Endometrial microvascular endothelial cells (primary cell): ENCODE results near the gene COPZ1. TPM values are rescaled to one million over a fixed set of nuclear protein-coding genes. Genes with fewer than 3 reads are reported as not detected.
"Not testable (repeated sequence)": the region's sequence is repeated elsewhere in the genome, so short reads cannot be mapped to it uniquely, and the experiment has no call there.

Experiments used
- in situ Hi-C: cut with HindIII; loops from 2 replicates; pipeline ENCODE4 v1.10.0; 2017; ENCODE audit warnings: low sequenced_read_pairs, low pct_unique_long_range_greater_than_20kb; ENCODE audit errors: inconsistent ontology term
- total RNA-seq: library from RNA; depleted of rRNA; stranded (reverse); fragments of >200 nt; gene quantifications from one replicate; pipeline ENCODE4 v1.2.3, GENCODE V29; 2015; ENCODE audit errors: inconsistent ontology term

The COPZ1 gene, protein sequence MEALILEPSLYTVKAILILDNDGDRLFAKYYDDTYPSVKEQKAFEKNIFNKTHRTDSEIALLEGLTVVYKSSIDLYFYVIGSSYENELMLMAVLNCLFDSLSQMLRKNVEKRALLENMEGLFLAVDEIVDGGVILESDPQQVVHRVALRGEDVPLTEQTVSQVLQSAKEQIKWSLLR
- 178 TPM for total RNA-seq

DNA sequence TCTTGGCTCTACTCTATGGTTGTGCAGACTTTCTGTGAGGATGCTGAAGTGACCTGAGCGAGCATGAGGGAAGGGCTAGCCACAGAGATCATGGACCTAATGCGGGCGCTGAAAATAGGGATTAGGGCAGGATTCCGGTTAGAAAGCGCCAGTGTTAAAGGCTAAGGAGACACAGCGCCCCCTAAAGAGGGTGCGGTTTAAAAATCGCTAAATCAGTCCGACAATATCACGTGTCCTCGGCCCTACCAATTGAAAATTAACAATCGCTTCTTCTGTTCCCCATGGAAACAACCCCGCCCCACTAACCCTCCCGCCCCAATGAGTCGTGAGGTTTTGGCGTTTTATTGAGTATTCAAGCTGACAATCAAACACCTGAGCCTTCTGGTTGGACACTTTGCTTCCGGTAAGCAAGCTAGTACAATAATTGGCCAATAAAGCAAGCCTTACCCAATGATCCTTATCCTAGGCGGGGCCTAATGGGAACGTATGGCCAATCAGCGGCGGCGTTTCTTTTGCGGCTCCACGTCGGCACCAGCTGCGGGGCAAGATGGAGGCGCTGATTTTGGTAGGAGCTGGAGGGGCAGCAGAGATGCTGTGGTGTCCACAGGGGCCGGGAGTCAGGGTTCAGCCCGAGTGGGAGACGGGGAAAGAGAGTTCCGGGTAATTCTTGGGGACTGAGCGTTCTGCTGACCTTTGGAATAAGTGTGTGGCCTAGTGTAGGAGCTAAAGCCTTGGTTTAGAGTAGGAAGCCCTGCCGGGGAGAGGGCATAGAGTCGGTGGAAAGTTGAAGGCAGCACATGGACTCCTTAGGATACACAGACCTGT, at the start of gene COPZ1:
Gene COPZ1, plus strand, starts transcription at position 515 of the 825 bp plus-strand sequence. Its CDS starts 33 bp downstream, at position 548.
- in situ Hi-C loops, result no loop called here

DNA sequence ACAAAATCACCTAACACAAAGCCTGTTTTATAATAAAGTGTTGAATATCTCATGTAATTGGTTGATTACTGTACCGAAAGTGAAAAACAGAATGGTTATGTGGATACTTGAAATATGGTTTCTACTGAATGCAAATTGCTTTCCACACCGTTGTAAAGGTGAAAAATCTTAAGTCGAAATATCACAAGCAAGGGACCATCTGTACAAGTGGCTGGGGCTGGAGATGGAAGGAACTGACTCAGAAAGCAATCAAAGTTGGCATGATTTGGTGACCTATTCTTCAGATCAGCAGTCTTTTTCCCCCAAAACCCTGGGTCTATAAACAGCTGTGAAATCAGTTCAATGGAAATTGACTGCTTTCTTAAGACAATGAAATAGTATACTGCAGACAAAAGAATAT, 48.6 kb upstream of the COPZ1 start:
- in situ Hi-C loops, result no loop called here

DNA sequence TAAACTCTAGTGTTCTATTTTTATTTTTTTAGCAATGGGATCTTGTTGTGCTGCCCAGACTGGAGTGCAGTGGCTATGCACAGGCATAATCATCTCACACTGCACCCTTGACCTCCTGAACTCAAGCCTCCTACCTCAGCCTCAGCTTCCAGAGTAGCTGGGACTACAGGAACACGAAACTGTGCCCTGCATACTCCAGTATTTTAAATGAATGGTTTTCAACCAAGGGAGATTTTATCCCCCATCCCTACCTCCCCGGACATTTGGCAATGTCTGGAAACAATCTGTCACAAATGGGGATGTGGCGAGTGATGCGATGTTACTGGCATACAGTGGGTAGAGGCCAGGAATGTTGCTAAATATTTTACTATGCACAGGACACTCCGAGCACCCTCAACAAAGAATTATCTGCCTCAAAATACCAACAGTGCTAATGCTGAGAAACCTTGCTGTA, 47.1 kb upstream of the COPZ1 start:
- in situ Hi-C loops, result no loop called here

DNA sequence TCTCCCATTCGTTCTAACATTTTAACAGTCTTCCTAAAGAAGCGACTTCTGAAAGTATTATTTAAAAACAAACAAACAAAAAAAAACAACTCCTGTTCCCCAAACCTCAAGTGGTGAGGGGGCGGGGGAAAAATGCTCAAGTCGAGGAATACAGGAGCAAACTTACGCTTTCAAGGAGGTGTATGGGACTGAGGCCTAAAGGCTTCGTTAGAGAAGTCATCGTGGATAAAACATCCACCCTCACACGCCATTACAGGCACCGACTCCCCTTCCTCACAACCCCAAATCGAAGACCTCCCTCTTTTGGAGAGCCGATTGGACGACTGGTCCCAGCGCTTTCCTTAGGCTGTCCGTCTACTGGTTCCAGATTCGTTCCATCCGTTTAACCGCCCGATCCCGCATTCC, 45.7 kb upstream of the COPZ1 start:
- in situ Hi-C loops, result no loop called here

DNA sequence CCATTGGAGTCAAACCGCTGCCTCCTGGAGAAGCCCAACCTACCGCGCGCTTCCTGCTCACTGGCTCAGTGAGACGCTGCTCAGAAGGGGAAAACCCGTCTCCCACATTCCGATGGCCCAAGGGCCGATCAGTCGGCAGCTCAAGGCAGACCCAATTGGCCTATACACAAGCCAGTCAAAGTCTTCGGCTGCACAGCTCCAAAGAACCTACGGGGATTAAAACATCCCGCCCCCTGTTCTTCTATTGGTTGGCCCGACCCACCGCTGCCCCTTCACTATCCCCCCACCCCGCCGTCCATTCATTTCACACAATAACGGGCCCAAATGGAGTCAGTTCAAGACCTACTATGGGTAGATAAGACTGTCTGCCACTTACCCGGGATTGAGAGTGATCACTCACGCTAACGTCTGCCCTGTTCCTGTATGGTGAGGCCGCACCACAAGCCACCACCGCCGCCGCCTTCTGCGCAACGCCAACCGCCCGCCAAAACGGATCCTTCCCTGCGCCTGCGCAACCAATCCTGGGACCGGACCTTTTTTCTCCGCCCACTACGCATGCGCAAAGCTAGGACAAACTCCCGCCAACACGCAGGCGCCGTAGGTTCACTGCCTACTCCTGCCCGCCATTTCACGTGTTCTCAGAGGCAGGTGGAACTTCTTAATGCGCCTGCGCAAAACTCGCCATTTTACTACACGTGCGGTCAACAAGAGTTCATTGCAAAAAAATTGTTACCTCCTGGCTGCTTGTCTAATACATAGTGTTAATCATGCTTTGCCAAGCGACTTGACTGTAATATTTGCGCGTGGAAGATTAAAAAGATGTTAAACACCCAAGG, 45.1 kb upstream of the COPZ1 start, which contains the start of gene CBX5:
Gene CBX5, minus strand, starts transcription at position 491 of the 836 bp plus-strand sequence. CDS start 22,472 bp downstream, outside the sequence.
- in situ Hi-C loops, result no loop called here

DNA sequence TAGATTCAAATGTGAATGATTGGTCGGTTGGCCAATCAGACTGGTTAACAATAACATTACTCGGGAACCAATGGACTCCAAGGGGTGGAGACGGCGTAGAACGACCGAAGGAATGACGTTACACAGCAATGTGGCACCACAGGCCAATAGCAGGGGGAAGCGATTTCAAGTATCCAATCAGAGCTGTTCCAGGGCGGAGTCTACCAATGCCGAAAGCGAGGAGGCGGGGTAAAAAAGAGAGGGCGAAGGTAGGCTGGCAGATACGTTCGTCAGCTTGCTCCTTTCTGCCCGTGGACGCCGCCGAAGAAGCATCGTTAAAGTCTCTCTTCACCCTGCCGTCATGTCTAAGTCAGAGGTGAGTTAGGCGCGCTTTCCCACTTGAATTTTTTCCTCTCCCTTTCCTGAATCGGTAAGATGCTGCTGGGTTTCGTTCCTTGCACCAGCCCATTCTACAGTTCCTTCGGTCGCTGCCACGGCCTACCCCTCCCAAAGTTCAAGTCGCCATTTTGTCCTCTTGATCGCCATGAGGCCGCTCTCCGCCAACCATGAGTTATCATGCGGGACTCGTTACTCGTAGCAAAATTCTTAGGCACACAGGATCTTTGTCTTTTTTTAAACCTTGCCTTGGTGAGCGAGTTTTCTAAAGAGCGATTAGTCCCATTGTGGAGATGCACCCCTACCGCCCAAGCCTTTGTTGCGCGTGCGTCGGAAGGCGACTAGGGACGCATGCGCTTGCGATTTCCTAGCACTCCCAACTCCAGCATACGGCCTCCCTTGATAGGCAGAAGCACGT, 44.3 kb upstream of the COPZ1 start, which contains the start of gene HNRNPA1:
Gene HNRNPA1, plus strand, starts transcription at position 259 of the 793 bp plus-strand sequence. Its CDS starts 82 bp downstream, at position 341.
- in situ Hi-C loops, result no loop called here

DNA sequence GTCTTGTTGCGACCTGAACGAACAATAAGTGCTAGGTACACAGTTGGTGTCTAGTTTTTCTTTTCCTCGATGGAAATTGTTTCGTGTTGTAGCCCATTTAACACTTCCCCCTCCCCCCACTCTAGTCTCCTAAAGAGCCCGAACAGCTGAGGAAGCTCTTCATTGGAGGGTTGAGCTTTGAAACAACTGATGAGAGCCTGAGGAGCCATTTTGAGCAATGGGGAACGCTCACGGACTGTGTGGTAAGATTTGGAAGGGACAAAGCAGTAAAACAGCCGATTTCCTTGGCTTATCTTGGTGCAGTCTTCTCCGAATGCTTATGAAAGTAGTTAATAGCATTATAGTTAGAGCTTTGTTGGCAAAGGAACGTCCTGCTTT, 43.7 kb upstream of the COPZ1 start:
- in situ Hi-C loops, result not testable (repeated sequence)

DNA sequence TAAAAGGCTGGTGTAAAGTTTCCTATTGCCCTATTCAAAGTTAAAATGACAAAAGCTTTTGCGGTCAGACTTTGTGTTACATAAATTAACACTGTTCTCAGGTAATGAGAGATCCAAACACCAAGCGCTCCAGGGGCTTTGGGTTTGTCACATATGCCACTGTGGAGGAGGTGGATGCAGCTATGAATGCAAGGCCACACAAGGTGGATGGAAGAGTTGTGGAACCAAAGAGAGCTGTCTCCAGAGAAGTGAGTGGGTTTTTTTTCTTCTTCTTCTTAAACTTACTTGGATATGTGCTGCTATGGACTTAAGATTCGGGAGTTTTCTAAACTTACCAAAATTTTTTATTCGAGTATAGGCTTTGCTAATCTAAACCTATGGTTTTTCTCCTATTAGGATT, 43.2 kb upstream of the COPZ1 start:
- in situ Hi-C loops, result not testable (repeated sequence)

DNA sequence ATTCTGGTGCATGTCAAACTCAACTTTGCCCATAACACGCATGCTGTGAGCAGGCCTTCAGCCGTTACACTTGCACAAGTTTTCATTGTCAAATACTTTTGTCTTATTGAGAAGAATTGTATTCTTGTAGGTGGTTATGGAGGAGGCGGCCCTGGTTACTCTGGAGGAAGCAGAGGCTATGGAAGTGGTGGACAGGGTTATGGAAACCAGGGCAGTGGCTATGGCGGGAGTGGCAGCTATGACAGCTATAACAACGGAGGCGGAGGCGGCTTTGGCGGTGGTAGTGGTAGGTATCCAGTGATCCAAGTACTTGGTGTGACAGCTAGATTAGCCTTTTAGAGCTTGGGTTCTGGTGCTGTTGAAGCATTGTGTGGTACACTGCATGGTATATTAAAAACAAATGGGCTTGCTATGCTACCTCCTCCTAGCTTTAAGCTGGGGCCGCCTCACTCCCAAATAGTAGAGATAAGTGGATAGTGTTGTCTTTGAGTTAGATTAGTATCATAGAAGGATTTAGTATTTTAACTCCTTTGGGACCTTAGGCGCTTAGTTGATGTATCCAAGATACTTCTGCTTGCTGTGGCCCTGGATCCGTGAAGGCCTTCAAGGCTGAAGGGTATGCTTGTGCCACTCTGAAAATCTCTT, 41.9 kb upstream of the COPZ1 start:
- in situ Hi-C loops, result no loop called here

DNA sequence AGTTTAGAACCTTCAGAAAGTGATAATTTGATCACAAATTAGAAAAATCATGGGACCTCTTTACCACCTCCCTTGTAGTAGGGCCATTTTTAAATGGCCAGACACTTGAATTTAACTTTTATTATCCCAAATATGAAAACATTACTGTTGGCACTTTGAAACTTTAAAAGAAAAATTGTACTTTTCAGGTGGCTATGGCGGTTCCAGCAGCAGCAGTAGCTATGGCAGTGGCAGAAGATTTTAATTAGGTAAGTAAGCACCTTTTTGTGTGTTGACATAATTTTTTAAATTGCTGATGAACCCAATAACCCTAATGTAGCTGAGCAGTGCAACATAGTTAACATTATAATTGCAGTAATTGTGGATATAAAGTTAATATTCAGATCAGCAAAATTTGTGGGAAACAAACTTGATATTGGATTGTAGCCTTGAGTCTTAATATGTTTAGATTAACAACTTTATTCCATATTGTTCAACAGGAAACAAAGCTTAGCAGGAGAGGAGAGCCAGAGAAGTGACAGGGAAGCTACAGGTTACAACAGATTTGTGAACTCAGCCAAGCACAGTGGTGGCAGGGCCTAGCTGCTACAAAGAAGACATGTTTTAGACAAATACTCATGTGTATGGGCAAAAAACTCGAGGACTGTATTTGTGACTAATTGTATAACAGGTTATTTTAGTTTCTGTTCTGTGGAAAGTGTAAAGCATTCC, 40.7 kb upstream of the COPZ1 start:
- in situ Hi-C loops, result not testable (repeated sequence)

DNA sequence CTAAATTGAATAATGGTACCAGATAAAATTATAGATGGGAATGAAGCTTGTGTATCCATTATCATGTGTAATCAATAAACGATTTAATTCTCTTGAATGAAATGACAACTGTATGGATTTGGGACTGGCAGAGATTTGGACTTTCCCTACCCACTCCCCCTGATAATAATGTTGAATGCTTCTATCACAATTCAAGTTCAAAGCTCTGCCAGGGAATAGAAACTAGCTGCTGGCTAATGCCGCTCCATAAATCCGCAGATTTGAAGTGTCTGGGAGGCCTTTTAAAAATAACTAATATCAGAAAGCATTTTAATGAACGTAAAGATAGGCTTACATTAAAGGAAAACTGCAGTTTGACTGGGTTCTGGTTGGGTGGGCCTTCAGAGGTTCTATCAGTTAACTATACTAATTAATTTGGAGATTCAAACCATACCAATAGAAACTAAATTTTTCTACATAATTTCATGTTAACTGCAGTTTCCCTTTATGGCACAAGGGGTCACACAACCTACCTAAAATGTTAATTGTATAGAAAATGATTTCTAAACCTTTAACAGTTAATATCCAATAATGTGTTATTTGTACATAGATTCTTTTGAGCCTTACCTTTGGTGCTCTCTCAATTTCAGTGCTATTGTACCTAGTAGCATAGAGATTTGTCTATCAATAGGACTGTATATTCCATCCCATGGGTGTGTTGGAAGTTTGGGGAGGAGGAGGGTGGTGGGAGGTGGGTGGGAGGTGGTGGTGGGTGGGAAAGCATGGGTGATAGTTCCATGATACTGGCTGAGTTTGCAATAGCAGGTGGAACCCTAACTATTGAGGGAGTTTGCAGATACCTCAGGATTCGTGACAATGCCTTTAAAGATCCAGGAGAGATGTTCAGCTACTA, 39.5 kb upstream of the COPZ1 start:
- in situ Hi-C loops, result no loop called here

DNA sequence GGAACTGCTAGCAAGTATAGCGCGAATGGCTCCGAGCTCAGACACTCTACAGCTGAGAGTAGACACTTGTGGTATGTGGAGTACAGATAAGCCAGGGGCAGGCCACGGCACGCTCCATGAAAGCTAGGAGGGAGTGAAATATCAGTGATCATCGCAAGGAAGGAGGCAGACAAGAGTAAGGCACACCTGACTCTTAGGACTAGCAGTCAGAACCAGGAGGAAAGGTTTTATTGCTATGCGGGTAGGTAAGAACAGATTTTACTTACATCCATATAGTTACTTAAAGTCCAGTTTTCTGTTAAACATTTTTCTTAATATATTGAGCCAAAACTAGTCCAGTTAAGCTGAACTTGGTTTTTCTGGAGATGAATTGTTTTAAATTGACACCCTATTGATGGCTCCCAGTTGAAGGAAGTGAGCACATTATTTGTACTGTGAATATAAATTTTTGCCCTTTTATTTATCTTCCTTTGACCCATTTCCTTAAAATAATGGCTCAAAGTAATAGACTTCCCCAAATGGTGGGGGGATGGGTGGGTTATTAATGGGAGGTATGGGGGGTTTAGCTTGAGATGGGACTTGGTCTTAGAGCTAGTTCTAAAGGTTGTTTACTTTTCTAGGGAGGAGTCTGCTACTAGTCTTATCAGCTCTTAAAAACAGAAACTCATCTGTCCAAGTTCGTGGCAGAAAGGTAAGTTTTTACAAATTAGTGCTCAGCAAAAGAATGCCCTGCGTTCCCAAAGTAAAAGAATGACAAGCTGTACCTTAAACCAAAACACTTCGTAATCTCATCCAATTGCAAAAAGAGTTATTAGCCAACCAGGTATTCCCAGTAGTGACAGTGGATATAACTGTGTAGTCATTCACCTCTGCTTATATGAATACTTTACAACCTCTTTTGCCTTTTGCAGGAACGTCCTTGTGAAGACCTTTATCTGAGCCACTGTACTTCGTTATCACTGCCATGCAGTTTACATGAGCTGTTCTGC, 38.6 kb upstream of the COPZ1 start:
- in situ Hi-C loops, result no loop called here

DNA sequence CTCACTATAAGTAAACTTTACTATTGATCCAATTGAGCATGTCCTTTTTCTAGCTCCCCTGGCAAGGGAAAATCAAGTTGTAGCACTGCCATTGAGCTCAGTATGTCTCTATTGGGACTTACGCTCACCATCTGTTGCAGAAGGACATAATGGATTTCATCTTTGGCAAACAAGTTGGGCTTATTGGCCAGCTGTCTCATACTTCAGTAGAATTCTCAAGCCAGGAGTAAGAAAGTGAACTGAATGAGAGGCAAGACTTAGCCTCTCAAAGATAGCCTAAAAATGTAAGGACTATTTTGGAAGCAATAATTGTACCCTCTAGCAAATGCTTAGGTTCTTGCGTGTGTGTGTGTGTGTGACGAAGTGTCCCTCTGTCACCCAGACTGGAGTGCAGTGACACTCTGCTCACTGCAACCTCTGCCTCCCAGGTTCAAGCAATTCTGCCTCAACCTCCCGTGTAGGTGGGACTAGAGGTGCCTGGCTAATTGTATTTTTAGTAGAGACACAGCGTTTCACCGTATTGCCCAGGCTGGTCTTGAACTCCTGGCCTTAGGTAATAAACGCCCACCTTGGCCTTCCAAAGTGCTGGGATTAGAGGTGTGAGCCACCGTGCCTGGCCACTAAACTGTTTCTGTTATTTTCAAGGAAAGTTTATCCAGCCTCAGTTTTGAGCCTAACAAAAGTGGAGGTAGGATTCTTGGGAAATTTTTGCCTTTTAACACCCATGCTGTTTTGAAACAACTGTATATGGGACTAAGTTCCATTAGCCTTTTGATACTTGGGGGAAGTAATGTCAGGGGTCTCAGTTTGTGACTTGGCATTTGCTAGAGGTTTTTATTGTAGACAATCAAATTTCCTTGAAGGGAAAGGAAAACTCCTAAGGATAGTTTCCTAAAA, 37.4 kb upstream of the COPZ1 start:
- in situ Hi-C loops, result no loop called here

DNA sequence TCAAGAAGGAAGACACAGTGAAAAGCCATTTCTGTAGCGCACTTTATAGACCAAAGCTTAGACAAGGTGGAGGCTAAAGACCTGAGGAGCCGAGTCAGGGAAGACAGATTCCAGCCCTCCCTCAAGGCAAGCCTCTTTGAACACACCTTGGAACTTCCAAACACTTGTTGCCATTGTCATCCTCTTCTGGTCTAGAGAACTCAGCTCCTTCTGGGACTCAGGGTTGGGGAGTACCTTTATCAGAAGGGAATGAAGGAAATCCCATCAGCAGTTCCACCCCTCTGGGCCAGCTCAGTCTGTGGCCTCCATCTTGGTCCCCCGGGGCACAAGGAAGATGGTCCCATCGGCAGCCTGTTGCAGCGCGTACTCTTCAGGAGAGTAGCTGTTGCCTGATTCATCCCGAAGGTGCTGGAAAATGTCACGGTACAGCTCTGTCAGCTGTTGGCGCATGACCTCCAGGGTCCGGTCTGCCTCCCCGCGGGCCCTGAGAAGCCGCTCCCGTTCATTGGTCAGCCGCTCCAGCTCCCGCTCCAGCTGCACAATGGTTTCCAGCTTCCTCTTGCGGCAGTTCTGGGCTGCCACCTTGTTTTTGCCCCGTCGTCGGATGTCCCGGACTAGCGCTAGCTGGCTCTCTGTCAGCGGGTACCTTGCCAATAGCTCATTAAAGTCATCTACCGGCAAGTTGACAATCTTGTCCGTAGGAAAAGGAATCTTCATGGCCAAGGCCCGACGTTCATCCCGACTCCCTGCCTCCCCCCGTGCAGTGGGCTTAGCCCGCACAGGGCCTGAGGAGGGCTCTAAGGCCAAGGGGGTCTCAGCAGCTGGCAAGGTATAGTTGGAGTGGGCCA, 32.6 kb upstream of the COPZ1 start:
- in situ Hi-C loops, result no loop called here
